BJ (cell line): Measurements from ENCODE around the gene GRK2. TPM values are rescaled to one million over a fixed set of nuclear protein-coding genes. Genes with fewer than 3 reads are reported as not detected.
A peak's percentile ranks its signal among the peaks of the same experiment; 100 is the strongest.
"Not testable (repeated sequence)": the region's sequence is repeated elsewhere in the genome, so short reads cannot be mapped to it uniquely, and the experiment has no call there.

ENCODE experiments used
- CTCF ChIA-PET: fragments of 350-600 bp; formaldehyde crosslinking; extraction: SDS; loops from one replicate; lab custom pipeline; 2021; ENCODE audit warnings: antibody characterized with exemption, inconsistent platforms; lab: Yijun Ruan, JAX
- POLR2A ChIA-PET: fragments of 300-600 bp; sonication (Branson Sonifier 250); formaldehyde crosslinking; extraction: SDS; loops from one replicate; lab custom pipeline; 2021; ENCODE audit warnings: antibody characterized with exemption; lab: Charles Lee
- DNase-seq: peaks from one replicate; pipeline ENCODE4 v3.0.0-alpha.2; 2011; ENCODE audit warnings: low read depth
- H3K27me3 ChIP-seq: 2 replicates; pipeline ENCODE4 v1.6.0; 2011; ENCODE audit warnings: low read length; ENCODE audit not compliant: control insufficient read depth, insufficient read depth
- H3K36me3 ChIP-seq: 2 replicates; pipeline ENCODE4 v1.5.1; 2011; ENCODE audit warnings: low read length; ENCODE audit not compliant: control insufficient read depth, insufficient read depth
- H3K4me3 ChIP-seq: 2 replicates; pipeline ENCODE4 v1.5.1; 2011; ENCODE audit warnings: low read depth, mild to moderate bottlenecking, control low read depth, low read length
- CTCF ChIP-seq: IDR thresholded peaks from 2 replicates; pipeline ENCODE4 v1.5.1; 2011; ENCODE audit warnings: low read depth, mild to moderate bottlenecking, control low read depth, inconsistent platforms, low read length, moderate library complexity; ENCODE audit not compliant: insufficient read depth
- polyA plus RNA-seq: library from polyadenylated mRNA; depleted of rRNA; stranded (reverse); fragments of >200 nt; gene quantifications from 2 replicates; pipeline ENCODE4 v1.2.3, GENCODE V29; 2011

GRK2 gene
- polyA plus RNA-seq, 1 experiment = 31.2 TPM

GRCh38 chr11:67233584-67234190, 32.6 kb upstream of the GRK2 start:
- CTCF ChIA-PET = interaction anchor here (0.6 to 1.6 kb wide), 3 partner anchors 25 to 161 kb away, joined by 3 to 4 read pairs (median 3); no protein-coding TSS in a partner anchor
- DNase-seq = no peak
- POLR2A ChIA-PET = no interaction called here
- peaks cover 8% of the 10 kb centered on the region for H3K36me3 ChIP-seq
- TF ChIP-seq CTCF = no peak
- no peak overlapping the region for H3K4me3 ChIP-seq
- H3K27me3 ChIP-seq = no peaks in the 10 kb centered on the region

DNA sequence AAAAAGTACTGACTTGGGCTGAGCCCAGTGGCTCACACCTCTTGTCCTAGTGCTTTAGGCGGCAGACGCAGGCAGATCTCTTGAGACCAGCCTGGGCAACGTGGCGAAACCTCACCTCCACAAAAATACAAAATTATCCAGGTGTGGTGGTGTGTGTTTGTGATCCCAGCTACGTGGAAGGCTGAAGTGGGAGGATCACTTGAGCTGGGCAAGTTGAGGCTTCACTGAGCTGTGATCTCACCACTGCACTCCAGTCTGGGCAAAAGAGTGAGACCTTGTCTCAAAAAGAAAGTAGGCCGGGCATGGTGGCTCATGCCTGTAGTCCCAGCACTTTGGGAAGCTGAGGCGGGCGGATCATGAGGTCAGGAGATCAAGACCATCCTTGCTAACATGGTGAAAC, 31.7 kb upstream of the GRK2 start:
- DNase-seq, H3K36me3 ChIP-seq, H3K27me3 ChIP-seq, H3K4me3 ChIP-seq, POLR2A ChIA-PET: not testable (repeated sequence)
- CTCF ChIA-PET = interaction anchor here (0.6 to 1.6 kb wide), 3 partner anchors 26 to 160 kb away, joined by 3 to 4 read pairs (median 3); no protein-coding TSS in a partner anchor

DNA sequence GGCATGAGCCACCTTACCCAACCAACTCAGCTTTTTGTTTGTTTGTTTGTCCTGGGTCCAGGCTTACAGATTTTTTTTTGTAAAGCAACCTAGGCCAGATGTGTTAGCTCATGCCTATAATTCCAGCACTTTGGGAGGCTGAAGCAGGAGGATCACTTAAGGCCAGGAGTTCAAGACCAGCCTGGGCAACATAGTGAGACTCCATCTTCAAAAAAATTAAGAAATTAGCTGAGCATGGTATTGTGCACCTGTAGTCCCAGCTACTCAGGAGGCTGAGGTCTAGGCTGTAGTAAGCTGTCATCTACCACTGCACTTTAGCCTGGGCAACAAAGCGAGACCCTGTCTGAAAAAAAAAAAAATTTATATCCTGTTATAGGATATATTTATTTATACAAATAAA, 28.7 kb upstream of the GRK2 start:
- H3K4me3 ChIP-seq = no peak overlapping the region
- H3K27me3 ChIP-seq = no peaks in the 10 kb centered on the region
- no peak for DNase-seq
- TF ChIP-seq CTCF = no peak
- CTCF ChIA-PET = interaction anchor here (1.0 to 1.7 kb wide), 2 partner anchors 24 to 46 kb away, joined by 3 to 5 read pairs; no protein-coding TSS in a partner anchor
- POLR2A ChIA-PET = no interaction called here
- H3K36me3 ChIP-seq = peaks cover 1% of the 10 kb centered on the region; the same call in 1 of the 2 replicates

- H3K27me3 ChIP-seq = no peaks in the 10 kb centered on the region
- POLR2A ChIA-PET = interaction anchor here (1.2 kb wide), 1 partner anchor 9 kb away, joined by 7 read pairs; no protein-coding TSS in a partner anchor
- CTCF ChIA-PET = interaction anchor here (0.7 to 3.2 kb wide), 7 partner anchors 9 to 355 kb away, joined by 3 to 15 read pairs (median 3); no protein-coding TSS in a partner anchor
- no peak for TF ChIP-seq CTCF
- DNase-seq = no peak
- no peak overlapping the region for H3K4me3 ChIP-seq
- peaks cover 1% of the 10 kb centered on the region; the same call in 1 of the 2 replicates for H3K36me3 ChIP-seq
Observed at GRCh38 chr11:67238894-67239782, 27.1 kb upstream of the GRK2 start.

DNA sequence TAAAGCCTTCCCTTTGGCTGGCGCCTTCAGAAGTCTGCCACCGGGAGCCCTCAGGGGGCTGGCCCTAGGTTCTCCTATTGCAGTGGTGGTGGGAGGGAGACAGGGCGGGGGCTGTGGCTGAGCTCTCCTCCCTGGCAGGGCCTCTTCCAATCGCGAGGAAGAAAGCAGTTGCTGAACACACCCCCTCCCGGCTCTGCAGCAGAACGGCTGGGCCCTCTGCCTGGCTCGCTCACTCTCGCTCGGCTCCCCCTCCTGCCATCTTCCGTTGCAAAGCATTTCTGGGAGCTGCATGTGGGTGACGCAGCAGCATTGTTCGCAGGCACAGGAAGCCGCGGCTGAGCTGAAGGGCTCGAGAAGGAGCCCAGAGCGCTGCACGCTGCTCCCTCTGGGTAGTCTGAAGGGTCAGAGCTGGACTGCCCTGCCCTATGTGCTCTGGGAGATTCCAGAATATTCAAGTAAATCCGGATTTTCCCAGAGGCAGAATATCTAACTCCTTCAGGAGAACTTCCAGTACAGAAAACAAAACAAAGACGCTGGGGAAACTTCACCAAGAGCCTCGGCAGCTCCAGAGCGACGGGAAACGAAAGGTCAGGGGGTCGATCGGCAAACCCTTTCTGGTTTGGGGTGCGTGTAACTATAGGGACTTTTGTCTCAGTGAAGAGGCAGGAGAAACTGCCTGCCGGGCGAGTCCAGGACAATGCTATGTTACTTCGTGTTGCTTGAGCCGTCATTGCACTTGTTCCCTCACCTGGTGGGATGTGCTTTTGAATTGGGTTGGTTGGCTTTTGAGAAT, 26.3 kb upstream of the GRK2 start:
- peak; percentile 36; the same call in 1 of the 2 replicates for TF ChIP-seq CTCF
- Histone ChIP-seq H3K36me3 (peaks cover 4% of the 10 kb centered on the region; the same call in 1 of the 2 replicates), H3K27me3 (no peaks in the 10 kb centered on the region), H3K4me3 (peak overlapping the region; percentile 54)
- peak; percentile 96 for DNase-seq
- CTCF ChIA-PET = interaction anchor here (0.7 to 3.2 kb wide), 6 partner anchors 10 to 159 kb away, joined by 3 to 15 read pairs (median 4); no protein-coding TSS in a partner anchor
- POLR2A ChIA-PET = interaction anchor here (1.2 kb wide), 1 partner anchor 9 kb away, joined by 7 read pairs; no protein-coding TSS in a partner anchor
